GM19395 (cell line): ENCODE results near the gene BICDL1.
"Not testable (repeated sequence)": the region's sequence is repeated elsewhere in the genome, so short reads cannot be mapped to it uniquely, and the experiment has no call there.

Experiments
- ATAC-seq: cut with Tn5 transposase; IDR thresholded peaks from one replicate; pipeline ENCODE4 v1.9.1; 2021; ENCODE audit warnings: mild to moderate bottlenecking, moderate library complexity; ENCODE audit not compliant: unreplicated experiment

Gene BICDL1

GRCh38 chr12:119998471-119999245, 9.6 kb downstream of the BICDL1 start:
- no peak for ATAC-seq

- no peak for ATAC-seq
These were observed 11.5 kb downstream of the BICDL1 start for GRCh38 chr12:120000556-120000955.

GRCh38 chr12:120006258-120006975, 17.4 kb downstream of the BICDL1 start:
- no peak for ATAC-seq

- no peak for ATAC-seq
These were observed 18.2 kb downstream of the BICDL1 start for GRCh38 chr12:120007272-120007671.

GRCh38 chr12:120010661-120011230, 21.7 kb downstream of the BICDL1 start:
- ATAC-seq, result no peak

GRCh38 chr12:120012067-120012621, 23.1 kb downstream of the BICDL1 start:
- ATAC-seq, result peak; percentile 87

GRCh38 chr12:120013659-120014380, 24.8 kb downstream of the BICDL1 start:
- peak; percentile 73 for ATAC-seq

GRCh38 chr12:120014381-120014735, 25.3 kb downstream of the BICDL1 start:
- ATAC-seq, result not testable (repeated sequence)

- no peak for ATAC-seq
These were observed 26.3 kb downstream of the BICDL1 start for GRCh38 chr12:120015313-120015712.

GRCh38 chr12:120016199-120016598, 27.2 kb downstream of the BICDL1 start:
- not testable (repeated sequence) for ATAC-seq

GRCh38 chr12:120019197-120019596, 30.2 kb downstream of the BICDL1 start:
- no peak for ATAC-seq

GRCh38 chr12:120019938-120020337, 30.9 kb downstream of the BICDL1 start:
- no peak for ATAC-seq

- ATAC-seq, result no peak
These were observed 35.2 kb downstream of the BICDL1 start for GRCh38 chr12:120024193-120024592.

- ATAC-seq, result no peak
These were observed 36.6 kb downstream of the BICDL1 start for GRCh38 chr12:120025640-120026039.

- ATAC-seq, result no peak
These were observed 43.2 kb downstream of the BICDL1 start for GRCh38 chr12:120032242-120032641.

- no peak for ATAC-seq
These were observed 48.8 kb downstream of the BICDL1 start for GRCh38 chr12:120037851-120038250.

GRCh38 chr12:120039711-120040110, 50.7 kb downstream of the BICDL1 start:
- no peak for ATAC-seq

- no peak for ATAC-seq
These were observed 52.6 kb downstream of the BICDL1 start for GRCh38 chr12:120041386-120042231.

GRCh38 chr12:120045367-120045766, 56.3 kb downstream of the BICDL1 start:
- ATAC-seq, result not testable (repeated sequence)

- no peak for ATAC-seq
These were observed 58.0 kb downstream of the BICDL1 start for GRCh38 chr12:120047072-120047471.
